GM12872 (cell line): ENCODE measurements around the gene RMI2.

Experiments
- TF ChIP-seq, protein P1 (sequence below): IDR thresholded peaks from 3 replicates; pipeline ENCODE4 v1.5.1; 2011; ENCODE audit warnings: low read depth, mild to moderate bottlenecking, low read length, moderate library complexity; ENCODE audit not compliant: insufficient read depth

RMI2 gene

DNA sequence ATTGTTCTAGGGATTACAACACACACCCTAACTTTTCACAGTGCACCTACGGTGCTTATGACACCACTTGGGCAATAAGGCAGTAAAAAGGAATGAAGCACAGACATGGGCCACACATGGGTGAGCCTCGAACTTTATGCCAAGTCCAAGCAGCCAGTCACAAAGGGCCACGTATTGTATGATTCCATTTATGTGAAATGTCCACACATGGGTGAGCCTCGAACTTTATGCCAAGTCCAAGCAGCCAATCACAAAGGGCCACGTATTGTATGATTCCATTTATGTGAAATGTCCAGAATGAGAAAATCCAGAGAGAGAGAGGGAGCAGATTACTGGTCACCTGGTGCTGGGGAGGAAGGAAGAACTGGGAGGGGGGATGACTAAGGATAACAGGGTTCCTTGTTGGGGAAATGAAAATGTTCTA, 22.2 kb downstream of the RMI2 start:
- TF ChIP-seq, protein P1, sequence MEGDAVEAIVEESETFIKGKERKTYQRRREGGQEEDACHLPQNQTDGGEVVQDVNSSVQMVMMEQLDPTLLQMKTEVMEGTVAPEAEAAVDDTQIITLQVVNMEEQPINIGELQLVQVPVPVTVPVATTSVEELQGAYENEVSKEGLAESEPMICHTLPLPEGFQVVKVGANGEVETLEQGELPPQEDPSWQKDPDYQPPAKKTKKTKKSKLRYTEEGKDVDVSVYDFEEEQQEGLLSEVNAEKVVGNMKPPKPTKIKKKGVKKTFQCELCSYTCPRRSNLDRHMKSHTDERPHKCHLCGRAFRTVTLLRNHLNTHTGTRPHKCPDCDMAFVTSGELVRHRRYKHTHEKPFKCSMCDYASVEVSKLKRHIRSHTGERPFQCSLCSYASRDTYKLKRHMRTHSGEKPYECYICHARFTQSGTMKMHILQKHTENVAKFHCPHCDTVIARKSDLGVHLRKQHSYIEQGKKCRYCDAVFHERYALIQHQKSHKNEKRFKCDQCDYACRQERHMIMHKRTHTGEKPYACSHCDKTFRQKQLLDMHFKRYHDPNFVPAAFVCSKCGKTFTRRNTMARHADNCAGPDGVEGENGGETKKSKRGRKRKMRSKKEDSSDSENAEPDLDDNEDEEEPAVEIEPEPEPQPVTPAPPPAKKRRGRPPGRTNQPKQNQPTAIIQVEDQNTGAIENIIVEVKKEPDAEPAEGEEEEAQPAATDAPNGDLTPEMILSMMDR, result no peak

- TF ChIP-seq, protein P1, result no peak
These were observed 25.0 kb downstream of the RMI2 start for GRCh38 chr16:11370084-11370931.

- TF ChIP-seq, protein P1, result no peak
These were observed 27.0 kb downstream of the RMI2 start for GRCh38 chr16:11372073-11372828.

GRCh38 chr16:11372829-11373306, 27.6 kb downstream of the RMI2 start:
- TF ChIP-seq, protein P1, result no peak

GRCh38 chr16:11374255-11374654, 29.0 kb downstream of the RMI2 start:
- TF ChIP-seq, protein P1, result no peak

DNA sequence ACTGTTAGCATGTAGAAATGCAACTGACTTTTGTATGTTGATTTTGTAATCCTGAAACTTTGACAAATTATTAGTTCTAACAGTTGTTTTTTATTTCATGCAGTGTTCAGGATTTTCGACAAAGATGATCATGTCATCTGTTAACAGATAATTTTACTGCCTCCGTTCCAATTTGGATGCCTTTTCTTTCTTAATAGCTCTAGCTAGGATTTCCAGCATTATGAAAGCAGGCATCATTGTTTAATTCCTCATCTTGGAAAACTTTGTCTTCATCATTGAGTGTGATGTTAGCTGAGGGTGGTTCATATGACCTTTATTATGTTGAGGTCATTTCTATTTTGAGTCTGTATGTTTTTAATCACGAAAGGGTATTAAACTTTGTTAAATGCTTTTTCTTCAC, 31.9 kb downstream of the RMI2 start:
- TF ChIP-seq, protein P1, result no peak

DNA sequence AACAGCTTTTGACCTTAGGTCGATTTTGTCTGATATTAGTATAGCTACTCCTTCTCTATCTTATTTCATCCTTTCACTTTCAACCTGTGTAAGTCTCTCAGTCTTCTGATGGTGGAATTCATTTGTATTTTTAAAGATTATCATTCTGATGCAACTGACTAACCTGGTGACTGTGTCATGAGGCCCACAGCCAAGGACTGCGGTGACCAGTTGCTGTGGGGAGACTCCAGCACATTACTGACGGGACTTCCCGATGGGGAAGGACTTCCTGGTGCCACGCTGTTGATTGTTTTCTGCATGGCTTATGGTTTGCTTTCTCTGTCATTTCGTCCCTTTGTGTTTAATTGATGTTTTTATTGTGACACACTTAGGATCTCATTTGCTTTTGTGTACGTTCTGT, 34.2 kb downstream of the RMI2 start:
- TF ChIP-seq, protein P1, result no peak
